GM20431 (cell line): Measurements from ENCODE around the gene SHISAL1.

Experiments used
- in situ Hi-C: fragments of 300-500 bp; cut with MseI, MboI; formaldehyde crosslinking; loops from one replicate; pipeline ENCODE4 v1.15.0; 2020; ENCODE audit warnings: low sequenced_read_pairs; ENCODE audit not compliant: unreplicated experiment

The SHISAL1 gene

GRCh38 chr22:44284711-44285110 is 28.0 kb downstream of the SHISAL1 start:
- in situ Hi-C loops, result no loop called here

- in situ Hi-C loops, result no loop called here
These were observed 30.7 kb downstream of the SHISAL1 start for GRCh38 chr22:44281768-44282637.

- in situ Hi-C loops, result no loop called here
These were observed 32.0 kb downstream of the SHISAL1 start for GRCh38 chr22:44280665-44281188.

GRCh38 chr22:44279069-44279360 is 33.7 kb downstream of the SHISAL1 start:
- in situ Hi-C loops, result no loop called here

- in situ Hi-C loops, result no loop called here
These were observed 34.3 kb downstream of the SHISAL1 start for GRCh38 chr22:44278243-44279068.

GRCh38 chr22:44277386-44278135 is 35.2 kb downstream of the SHISAL1 start:
- in situ Hi-C loops, result no loop called here

GRCh38 chr22:44276706-44277356 is 35.9 kb downstream of the SHISAL1 start:
- in situ Hi-C loops, result no loop called here

- in situ Hi-C loops, result no loop called here
These were observed 36.7 kb downstream of the SHISAL1 start for GRCh38 chr22:44276041-44276440.

- in situ Hi-C loops, result no loop called here
These were observed 37.1 kb downstream of the SHISAL1 start for GRCh38 chr22:44275631-44275995.

- in situ Hi-C loops, result no loop called here
These were observed 37.7 kb downstream of the SHISAL1 start for GRCh38 chr22:44274918-44275630.

GRCh38 chr22:44273175-44273574 is 39.6 kb downstream of the SHISAL1 start:
- in situ Hi-C loops, result no loop called here

GRCh38 chr22:44272401-44272771 is 40.4 kb downstream of the SHISAL1 start:
- in situ Hi-C loops, result no loop called here

- in situ Hi-C loops, result no loop called here
These were observed 40.9 kb downstream of the SHISAL1 start for GRCh38 chr22:44271732-44272400.

- in situ Hi-C loops, result no loop called here
These were observed 41.7 kb downstream of the SHISAL1 start for GRCh38 chr22:44271010-44271500.

GRCh38 chr22:44270556-44270880 is 42.2 kb downstream of the SHISAL1 start:
- in situ Hi-C loops, result no loop called here

- in situ Hi-C loops, result no loop called here
These were observed 42.8 kb downstream of the SHISAL1 start for GRCh38 chr22:44269757-44270555.

GRCh38 chr22:44269117-44269498 is 43.6 kb downstream of the SHISAL1 start:
- in situ Hi-C loops, result no loop called here

- in situ Hi-C loops, result no loop called here
These were observed 44.2 kb downstream of the SHISAL1 start for GRCh38 chr22:44268431-44269116.
